ENCODE data around the gene SUPT20HL2.
"Not testable (repeated sequence)": the region's sequence is repeated elsewhere in the genome, so short reads cannot be mapped to it uniquely, and the experiment has no call there.

DNA sequence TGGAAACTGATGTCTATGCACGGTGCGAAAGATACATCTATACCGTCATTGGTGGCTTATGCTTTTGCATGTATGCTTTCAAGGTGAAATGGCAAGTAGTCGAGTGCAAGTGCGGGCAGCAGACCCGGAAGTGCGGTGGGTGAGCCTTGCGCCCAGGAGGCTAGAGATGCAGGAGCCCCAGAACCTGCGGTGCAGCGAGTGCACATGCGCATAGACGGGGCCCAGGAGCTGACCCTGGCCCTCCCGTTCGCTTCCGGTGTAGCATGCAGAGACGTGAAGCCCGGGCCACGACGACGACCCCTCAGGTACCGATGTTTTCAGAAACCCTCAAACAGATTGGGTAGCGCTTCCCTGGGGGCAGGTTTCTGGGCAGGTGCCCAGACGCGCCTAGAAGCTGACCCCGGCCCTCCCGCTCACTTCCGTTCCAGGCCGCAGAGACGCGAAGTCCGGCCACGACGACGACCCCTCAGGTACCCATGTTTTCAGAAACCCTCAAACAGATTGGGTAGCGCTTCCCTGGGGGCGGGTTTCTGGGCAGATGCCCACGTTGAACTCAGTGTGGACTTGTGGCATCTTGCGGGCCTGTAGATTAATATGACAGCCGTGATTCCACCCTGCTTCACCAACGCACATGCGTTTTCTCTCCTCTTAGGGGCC, 48.3 kb upstream of the SUPT20HL2 start:
- not testable (repeated sequence) for TF ChIP-seq CTCF (IDR thresholded peaks at IDR 0.05); EZH2 (IDR thresholded peaks at IDR 0.05; ENCODE audit: borderline replicate concordance, insufficient read depth, low read depth, low read length, poor library complexity, severe bottlenecking)
